ENCODE measurements around the gene ZNF804B. TPM values are rescaled to one million over a fixed set of nuclear protein-coding genes. Genes with fewer than 3 reads are reported as not detected.

The ZNF804B gene
- total and polyA plus RNA-seq, 9 of the 15 experiments (the other 6 are each of a cell fraction or from before 2014, with no cell fraction given) = 0.04 to 0.22 (median 0.09) TPM; not detected in 6

DNA sequence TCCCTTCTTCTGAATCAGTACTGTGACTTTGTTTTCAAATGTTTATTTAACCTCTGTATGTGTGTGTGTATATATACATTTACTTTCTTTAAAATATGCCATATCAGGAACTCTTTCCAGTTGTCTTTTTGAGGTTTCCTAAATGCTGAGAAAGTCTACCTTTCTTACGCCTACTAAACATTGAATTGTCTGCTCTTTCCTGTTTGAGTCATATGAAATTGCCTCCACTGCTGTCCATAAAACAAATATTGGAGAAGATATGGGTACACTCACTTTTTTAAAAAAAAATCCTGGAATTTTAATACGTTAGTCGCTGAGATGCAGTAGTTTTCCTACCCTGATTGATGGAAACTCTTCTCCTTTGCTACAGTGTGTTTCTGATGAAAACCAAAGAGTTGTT, 334.8 kb downstream of the ZNF804B start:
- DNase-seq (ENCODE audit: extremely low read depth in 1 of 4, low spot score in 3 of 4) (no peak), FAIRE-seq (no peak), ATAC-seq (no peak)
- peaks cover 2% of the 10 kb centered on the region for H3K9me3 ChIP-seq (replicated peaks; ENCODE audit: control insufficient read depth, insufficient read depth, low read depth, low read length)
- no peaks in the 10 kb centered on the region for H3K27me3 ChIP-seq (ENCODE audit: control insufficient read depth in 2 of 2, insufficient read depth in 2 of 2, low read length in 2 of 2)
- H3K4me1 ChIP-seq (replicated peaks in 1 of 2; ENCODE audit: control insufficient read depth in 2 of 2, insufficient read depth in 2 of 2, low read length in 2 of 2) = no peaks in the 10 kb centered on the region
- POLR2A ChIA-PET = no interaction called here
- H3K79me2 ChIP-seq (ENCODE audit: control insufficient read depth, insufficient read depth, low read length) = no peaks in the 10 kb centered on the region
- H3K9me1 ChIP-seq (ENCODE audit: control insufficient read depth, insufficient read depth, low read length) = no peaks in the 10 kb centered on the region
- no peak overlapping the region for H3K27ac ChIP-seq (ENCODE audit: extremely low read depth, low read depth, low read length)
- no TSS peak for BruUV-seq (replicated peaks)
- no peaks in the 10 kb centered on the region for H4K20me1 ChIP-seq (replicated peaks; ENCODE audit: control insufficient read depth, insufficient read depth, low read length)
- TF ChIP-seq E4F1 (CRISPR knock-in tag; IDR thresholded peaks at IDR 0.05; ENCODE audit: borderline replicate concordance) (no peak), PRPF4 (IDR thresholded peaks at IDR 0.05; ENCODE audit: insufficient read depth, low read depth, low read length, poor library complexity, severe bottlenecking) (no peak), ZNF197 (CRISPR knock-in tag; IDR thresholded peaks at IDR 0.05; ENCODE audit: low read depth) (no peak), BDP1 (IDR thresholded peaks at IDR 0.05; ENCODE audit: insufficient read depth, insufficient read length) (no peak), XRCC4 (IDR thresholded peaks at IDR 0.05; ENCODE audit: extremely low read depth, insufficient read depth, insufficient read length) (no peak), ZNF445 (CRISPR knock-in tag; IDR thresholded peaks at IDR 0.05; ENCODE audit: low read depth) (no peak), FOXM1 (IDR thresholded peaks at IDR 0.05; ENCODE audit: low read depth) (no peak), FOXM1 (CRISPR knock-in tag; IDR thresholded peaks at IDR 0.05; ENCODE audit: low read depth) (no peak), ZNF444 (CRISPR knock-in tag; IDR thresholded peaks at IDR 0.05) (no peak), MAFK (IDR thresholded peaks at IDR 0.05; ENCODE audit: low read length) (no peak), DMBX1 (CRISPR knock-in tag; IDR thresholded peaks at IDR 0.05; ENCODE audit: borderline replicate concordance) (no peak), BRD9 (IDR thresholded peaks at IDR 0.05; ENCODE audit: low read depth, partially characterized antibody) (no peak), CREM (IDR thresholded peaks at IDR 0.05; ENCODE audit: low read depth) (no peak), ZNF41 (CRISPR knock-in tag; conservative IDR thresholded peaks at IDR 0.05) (no peak), TRIM28 (IDR thresholded peaks at IDR 0.05) (no peak), JUN (IDR thresholded peaks at IDR 0.05; ENCODE audit: borderline replicate concordance, low read depth, low read length) (no peak), JUN (CRISPR knock-in tag; IDR thresholded peaks at IDR 0.05; ENCODE audit: borderline replicate concordance) (no peak), WHSC1 (IDR thresholded peaks at IDR 0.05; ENCODE audit: low read length) (no peak)
- TF ChIP-seq, protein P1, sequence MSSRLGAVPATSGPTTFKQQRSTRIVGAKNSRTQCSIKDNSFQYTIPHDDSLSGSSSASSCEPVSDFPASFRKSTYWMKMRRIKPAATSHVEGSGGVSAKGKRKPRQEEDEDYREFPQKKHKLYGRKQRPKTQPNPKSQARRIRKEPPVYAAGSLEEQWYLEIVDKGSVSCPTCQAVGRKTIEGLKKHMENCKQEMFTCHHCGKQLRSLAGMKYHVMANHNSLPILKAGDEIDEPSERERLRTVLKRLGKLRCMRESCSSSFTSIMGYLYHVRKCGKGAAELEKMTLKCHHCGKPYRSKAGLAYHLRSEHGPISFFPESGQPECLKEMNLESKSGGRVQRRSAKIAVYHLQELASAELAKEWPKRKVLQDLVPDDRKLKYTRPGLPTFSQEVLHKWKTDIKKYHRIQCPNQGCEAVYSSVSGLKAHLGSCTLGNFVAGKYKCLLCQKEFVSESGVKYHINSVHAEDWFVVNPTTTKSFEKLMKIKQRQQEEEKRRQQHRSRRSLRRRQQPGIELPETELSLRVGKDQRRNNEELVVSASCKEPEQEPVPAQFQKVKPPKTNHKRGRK (tag; IDR thresholded peaks at IDR 0.05) = no peak
- in situ Hi-C loops (cut with MboI) (no loop called here), intact Hi-C loops (cut with micrococcal nuclease) (no loop called here)
- H3K9ac ChIP-seq (ENCODE audit: insufficient read depth in 1 of 2, low read depth in 2 of 2, low read length in 2 of 2) = no peak overlapping the region
- WGBS (ENCODE audit: insufficient coverage, low coverage, missing lambda C conversion rate) = 5% methylated on average over 3 of the region's 3 CpGs
- CTCF ChIA-PET (ENCODE audit: low intra/inter-chr PET ratio) = no interaction called here
- no peaks in the 10 kb centered on the region for H3K36me3 ChIP-seq (ENCODE audit: control insufficient read depth, insufficient read depth, low read length)
- H3K4me3 ChIP-seq = no peak overlapping the region
- no peak overlapping the region for H2AFZ ChIP-seq (ENCODE audit: low read depth, low read length)
- H3K4me2 ChIP-seq (ENCODE audit: insufficient read depth, low read length) = no peak overlapping the region

Data from K562 (cell line).